ENCODE data around the gene ARPC3. TPM values are rescaled to one million over a fixed set of nuclear protein-coding genes. Genes with fewer than 3 reads are reported as not detected.
"Not testable (repeated sequence)": the region's sequence is repeated elsewhere in the genome, so short reads cannot be mapped to it uniquely, and the experiment has no call there.

Gene ARPC3
- total and polyA plus RNA-seq, 7 donors, result 52.7 to 168 (median 71.6) TPM

DNA sequence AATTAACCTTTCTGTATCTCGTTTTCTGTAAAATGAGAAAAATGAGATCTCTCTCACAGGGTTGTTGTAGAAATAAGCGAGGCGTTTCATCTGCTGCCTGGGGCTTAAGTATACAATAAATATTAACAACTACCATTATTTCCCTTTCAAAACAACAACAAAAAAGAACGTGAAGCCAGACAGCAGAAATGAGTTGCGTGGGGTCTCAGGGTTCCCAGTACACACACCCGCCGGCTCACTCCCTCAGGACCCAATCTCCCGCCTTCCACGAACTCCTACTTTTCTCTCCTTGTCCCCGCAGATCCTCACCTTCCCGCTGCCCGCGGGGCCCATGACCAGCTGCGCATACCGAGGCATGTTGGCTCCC, 17.7 kb upstream of the ARPC3 start:
- peak overlapping the region; percentile 72 for H3K4me3 ChIP-seq
- no peaks in the 10 kb centered on the region for H3K9me3 ChIP-seq
- H3K27me3 ChIP-seq (ENCODE audit: insufficient read depth in 3 of 3, low read length in 2 of 3), result no peaks in the 10 kb centered on the region
- peaks cover 3 to 26% of the 10 kb centered on the region in 2 donors for H3K36me3 ChIP-seq (ENCODE audit: insufficient read depth in 1 of 2, low read depth in 1 of 2)
- peak overlapping the region; percentile 85 for H3K27ac ChIP-seq
- intact Hi-C loops (cut with DNase I), result loop anchor here (2.0 to 5.0 kb wide), 2 partner anchors 33 to 34 kb away; partner anchors contain the start of genes RAD9B (in 1 of the 2) and VPS29 (in 1 of the 2)
- no peak for ATAC-seq
- DNase-seq, result no peak
- peaks cover 12% of the 10 kb centered on the region for H3K4me1 ChIP-seq
- TF ChIP-seq, protein P1, sequence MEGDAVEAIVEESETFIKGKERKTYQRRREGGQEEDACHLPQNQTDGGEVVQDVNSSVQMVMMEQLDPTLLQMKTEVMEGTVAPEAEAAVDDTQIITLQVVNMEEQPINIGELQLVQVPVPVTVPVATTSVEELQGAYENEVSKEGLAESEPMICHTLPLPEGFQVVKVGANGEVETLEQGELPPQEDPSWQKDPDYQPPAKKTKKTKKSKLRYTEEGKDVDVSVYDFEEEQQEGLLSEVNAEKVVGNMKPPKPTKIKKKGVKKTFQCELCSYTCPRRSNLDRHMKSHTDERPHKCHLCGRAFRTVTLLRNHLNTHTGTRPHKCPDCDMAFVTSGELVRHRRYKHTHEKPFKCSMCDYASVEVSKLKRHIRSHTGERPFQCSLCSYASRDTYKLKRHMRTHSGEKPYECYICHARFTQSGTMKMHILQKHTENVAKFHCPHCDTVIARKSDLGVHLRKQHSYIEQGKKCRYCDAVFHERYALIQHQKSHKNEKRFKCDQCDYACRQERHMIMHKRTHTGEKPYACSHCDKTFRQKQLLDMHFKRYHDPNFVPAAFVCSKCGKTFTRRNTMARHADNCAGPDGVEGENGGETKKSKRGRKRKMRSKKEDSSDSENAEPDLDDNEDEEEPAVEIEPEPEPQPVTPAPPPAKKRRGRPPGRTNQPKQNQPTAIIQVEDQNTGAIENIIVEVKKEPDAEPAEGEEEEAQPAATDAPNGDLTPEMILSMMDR (IDR thresholded peaks at IDR 0.05), result no peak
- WGBS, 3 donors, result 0% methylated on average over 14 to 15 of the region's 15 CpGs

DNA sequence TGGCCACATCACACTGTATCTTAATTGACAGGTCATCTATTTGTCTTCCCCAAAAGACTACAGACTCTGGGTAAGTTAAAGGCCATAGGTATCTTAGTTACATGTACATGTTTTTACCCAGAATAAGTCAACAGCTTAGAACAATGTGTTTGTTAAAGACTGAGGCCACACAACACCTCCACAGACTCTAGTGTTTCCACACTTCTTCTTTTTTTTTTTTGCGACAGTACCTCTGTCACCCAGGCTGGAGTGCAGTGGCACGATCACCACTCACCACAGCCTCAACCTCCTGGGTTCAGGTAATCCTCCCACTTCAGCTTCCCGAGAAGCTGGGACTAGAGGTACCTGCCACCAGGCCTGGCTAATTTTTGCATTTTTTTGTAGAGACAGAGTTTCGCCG, 16.7 kb upstream of the ARPC3 start:
- no peak for DNase-seq
- H3K4me3 ChIP-seq, result peak overlapping the region; percentile 72
- intact Hi-C loops (cut with DNase I), result loop anchor here in 1 of 2 donors (5.0 kb wide), 1 partner anchor 36 kb away; the partner anchor contains the start of genes RAD9B and VPS29
- no peaks in the 10 kb centered on the region for H3K27me3 ChIP-seq (ENCODE audit: insufficient read depth in 3 of 3, low read length in 2 of 3)
- peak overlapping the region; percentile 85 for H3K27ac ChIP-seq
- WGBS, 3 donors, result 53 to 65% (median 53%) methylated on average over 5 of the region's 5 CpGs
- H3K36me3 ChIP-seq (ENCODE audit: insufficient read depth in 1 of 2, low read depth in 1 of 2), result peaks cover 3 to 37% of the 10 kb centered on the region in 2 donors
- TF ChIP-seq, protein P1 (IDR thresholded peaks at IDR 0.05), result no peak
- peaks cover 12% of the 10 kb centered on the region for H3K4me1 ChIP-seq
- H3K9me3 ChIP-seq, result no peaks in the 10 kb centered on the region
- no peak for ATAC-seq

DNA sequence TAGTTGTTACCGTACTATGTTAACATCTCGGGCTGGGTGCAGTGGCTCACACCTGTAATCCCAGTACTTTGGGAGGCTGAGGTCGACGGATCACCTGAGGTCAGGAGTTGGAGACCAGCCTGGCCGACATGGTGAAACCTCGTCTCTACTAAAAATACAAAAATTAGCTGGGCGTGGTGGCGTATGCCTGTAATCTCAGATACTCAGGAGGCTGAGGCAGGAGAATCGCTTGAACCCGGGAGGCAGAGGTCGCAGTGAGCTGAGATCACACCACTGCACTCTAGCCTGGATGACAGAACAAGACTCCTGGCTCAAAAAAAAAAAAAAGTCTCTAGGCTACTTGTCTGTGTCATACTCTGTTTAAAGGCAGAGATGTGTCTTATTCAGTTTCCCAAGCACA, 15.6 kb upstream of the ARPC3 start:
- WGBS, 3 donors, result 86 to 92% (median 90%) methylated on average over 11 of the region's 11 CpGs
- H3K27me3 ChIP-seq (ENCODE audit: insufficient read depth in 3 of 3, low read length in 2 of 3); ATAC-seq; H3K27ac ChIP-seq; H3K9me3 ChIP-seq; H3K4me3 ChIP-seq; DNase-seq: not testable (repeated sequence)
- Histone ChIP-seq H3K36me3 (ENCODE audit: insufficient read depth in 1 of 2, low read depth in 1 of 2) (peaks cover 3 to 45% of the 10 kb centered on the region in 2 donors), H3K4me1 (peaks cover 12% of the 10 kb centered on the region)
- intact Hi-C loops (cut with DNase I), result loop anchor here in 1 of 2 donors (5.0 kb wide), 1 partner anchor 37 kb away; the partner anchor contains the start of genes RAD9B and VPS29

DNA sequence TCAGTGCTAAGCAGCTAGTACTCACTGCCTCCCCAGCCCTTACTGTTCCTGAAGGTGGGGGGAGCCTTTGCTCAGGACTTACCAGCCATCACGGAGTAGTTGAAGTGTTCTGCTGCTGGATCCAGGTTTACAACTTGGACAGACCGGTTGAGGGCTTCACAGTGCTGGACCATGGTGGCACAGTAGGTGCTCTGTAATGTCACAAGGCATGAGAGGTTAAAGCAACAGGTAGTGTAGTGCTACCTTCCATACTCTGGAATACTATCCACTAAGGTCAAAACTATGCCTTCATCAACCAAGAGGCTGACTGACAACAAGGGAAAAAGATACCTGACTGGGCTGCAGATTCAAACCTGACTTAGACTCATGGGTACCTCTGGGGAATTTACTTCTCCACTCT, 14.9 kb upstream of the ARPC3 start:
- Histone ChIP-seq H3K27ac (no peak overlapping the region), H3K4me1 (peaks cover 12% of the 10 kb centered on the region), H3K36me3 (ENCODE audit: insufficient read depth in 1 of 2, low read depth in 1 of 2) (peaks cover 3 to 52% of the 10 kb centered on the region in 2 donors), H3K27me3 (ENCODE audit: insufficient read depth in 3 of 3, low read length in 2 of 3) (no peaks in the 10 kb centered on the region), H3K9me3 (no peaks in the 10 kb centered on the region), H3K4me3 (no peak overlapping the region)
- no peak for DNase-seq
- no peak for ATAC-seq
- TF ChIP-seq, protein P1 (IDR thresholded peaks at IDR 0.05), result no peak
- WGBS, 3 donors, result 78 to 87% (median 84%) methylated on average over 2 of the region's 2 CpGs
- intact Hi-C loops (cut with DNase I), result loop anchor here in 1 of 2 donors (5.0 kb wide), 1 partner anchor 37 kb away; the partner anchor contains the start of genes RAD9B and VPS29

DNA sequence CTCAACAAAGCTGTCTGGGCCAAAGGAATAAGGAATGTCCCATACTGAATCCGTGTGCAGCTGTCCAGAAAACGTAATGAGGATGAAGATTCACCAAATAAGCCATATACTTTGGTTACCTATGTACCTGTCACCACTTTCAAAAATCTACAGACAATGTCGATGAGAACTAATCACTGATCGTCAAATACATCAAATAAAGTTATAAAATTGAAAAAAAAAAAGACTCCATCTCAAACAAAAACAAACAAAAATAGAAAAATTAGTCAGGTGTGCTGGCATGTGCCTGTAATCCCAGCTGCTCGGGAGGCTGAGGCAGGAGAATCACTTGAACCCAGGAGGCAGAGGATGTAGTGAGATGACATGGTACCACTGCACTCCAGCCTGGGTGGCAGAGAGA, 11.1 kb upstream of the ARPC3 start:
- H3K36me3 ChIP-seq (ENCODE audit: insufficient read depth in 1 of 2, low read depth in 1 of 2), result peaks cover 8 to 85% of the 10 kb centered on the region in 2 donors
- 75 to 84% (median 81%) methylated on average over 5 of the region's 5 CpGs for WGBS, 3 donors
- H3K27ac ChIP-seq; H3K4me3 ChIP-seq; ATAC-seq; H3K4me1 ChIP-seq; H3K27me3 ChIP-seq (ENCODE audit: insufficient read depth in 3 of 3, low read length in 2 of 3); DNase-seq; intact Hi-C loops (cut with DNase I); H3K9me3 ChIP-seq: not testable (repeated sequence)

DNA sequence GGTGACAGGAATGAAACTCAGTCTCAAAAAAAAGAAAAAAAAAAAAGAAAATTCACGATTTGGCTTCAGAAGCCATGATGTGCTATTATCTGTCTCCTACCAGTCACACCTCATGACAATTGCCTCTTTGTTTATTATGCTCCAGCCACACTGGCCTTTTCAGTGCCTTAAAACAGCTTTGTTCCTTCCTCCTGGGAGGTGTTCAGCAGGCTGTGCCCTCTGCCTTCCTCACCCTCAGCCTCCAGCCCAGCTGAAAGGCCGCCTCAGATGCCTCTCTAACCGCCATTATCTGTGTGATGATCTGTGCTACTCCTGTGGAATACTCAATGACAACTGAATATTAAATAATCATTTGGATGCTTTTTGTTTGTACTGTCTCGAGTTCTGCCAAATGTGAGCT, 8.6 kb upstream of the ARPC3 start:
- H3K27me3 ChIP-seq (ENCODE audit: insufficient read depth in 3 of 3, low read length in 2 of 3), result no peaks in the 10 kb centered on the region
- H3K36me3 ChIP-seq (ENCODE audit: insufficient read depth in 1 of 2, low read depth in 1 of 2), result peaks cover 6 to 85% of the 10 kb centered on the region in 2 donors
- no peaks in the 10 kb centered on the region for H3K9me3 ChIP-seq
- no peak overlapping the region for H3K27ac ChIP-seq
- H3K4me1 ChIP-seq, result peaks cover 11% of the 10 kb centered on the region
- intact Hi-C loops (cut with DNase I), result loop anchor here (10.0 kb wide), 3 partner anchors 236 to 856 kb away; no protein-coding TSS in a partner anchor
- no peak for ATAC-seq
- DNase-seq, result no peak
- H3K4me3 ChIP-seq, result no peak overlapping the region
- 87 to 95% (median 91%) methylated on average over 4 of the region's 4 CpGs for WGBS, 3 donors
- TF ChIP-seq, protein P1 (IDR thresholded peaks at IDR 0.05), result no peak

All from psoas muscle (tissue), 8 donors.